Suprapubic skin (tissue), 4 donors: ENCODE measurements around the gene SLC13A5.

Experiments used
- CTCF ChIP-seq, 2 donors: fragments of 200-600 bp in 1 of 2; fragments of 450-650 bp in 1 of 2; sonication (generic) in 1 of 2; IDR thresholded peaks; one replicate each; pipeline ENCODE4 v1.5.1; 2016 to 2019; ENCODE audit warnings: antibody characterized with exemption in 2 of 2, mild to moderate bottlenecking in 1 of 2, moderate library complexity in 1 of 2
- EP300 ChIP-seq: sonication (generic); formaldehyde crosslinking; IDR thresholded peaks from one replicate; pipeline ENCODE4 v1.6.1; 2017; ENCODE audit warnings: antibody characterized with exemption
- POLR2A ChIP-seq, 2 donors: fragments of 450-650 bp; IDR thresholded peaks; one replicate each; pipeline ENCODE4 v1.6.1; 2017; ENCODE audit warnings: antibody characterized with exemption in 2 of 2, mild to moderate bottlenecking in 2 of 2, moderate library complexity in 2 of 2
- POLR2AphosphoS5 ChIP-seq, 3 donors: sonication (generic); formaldehyde crosslinking; IDR thresholded peaks; one replicate each; pipeline ENCODE4 v1.6.1; 2017; ENCODE audit warnings: antibody characterized with exemption in 3 of 3

DNA sequence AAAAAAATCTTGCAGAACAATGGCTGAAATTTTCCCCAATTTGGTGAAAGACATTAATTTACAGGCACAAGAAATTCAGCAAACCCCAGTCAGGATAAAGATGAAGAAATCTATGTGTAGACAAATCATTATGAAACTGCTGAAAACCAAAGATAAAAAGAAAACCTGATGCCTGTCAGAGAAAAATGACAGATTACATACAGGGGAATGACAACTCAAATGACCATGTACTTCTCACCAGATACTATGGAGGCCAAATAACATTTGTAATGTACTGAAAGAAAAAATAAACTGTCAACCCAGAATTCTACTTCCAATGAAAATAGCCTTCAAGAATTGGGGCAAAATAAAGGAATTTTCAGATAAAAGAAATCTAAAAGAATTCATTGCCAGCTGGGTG is 35.4 kb upstream of the SLC13A5 start:
- TF ChIP-seq CTCF (IDR thresholded peaks at IDR 0.05) (no peak), POLR2A (IDR thresholded peaks at IDR 0.05) (no peak), POLR2AphosphoS5 (IDR thresholded peaks at IDR 0.05) (no peak), EP300 (no peak)
